ENCODE measurements around the gene SLC4A1.

SLC4A1 gene

GRCh38 chr17:44266402-44267164, 1.4 kb downstream of the SLC4A1 start:
- TF ChIP-seq, protein P1, sequence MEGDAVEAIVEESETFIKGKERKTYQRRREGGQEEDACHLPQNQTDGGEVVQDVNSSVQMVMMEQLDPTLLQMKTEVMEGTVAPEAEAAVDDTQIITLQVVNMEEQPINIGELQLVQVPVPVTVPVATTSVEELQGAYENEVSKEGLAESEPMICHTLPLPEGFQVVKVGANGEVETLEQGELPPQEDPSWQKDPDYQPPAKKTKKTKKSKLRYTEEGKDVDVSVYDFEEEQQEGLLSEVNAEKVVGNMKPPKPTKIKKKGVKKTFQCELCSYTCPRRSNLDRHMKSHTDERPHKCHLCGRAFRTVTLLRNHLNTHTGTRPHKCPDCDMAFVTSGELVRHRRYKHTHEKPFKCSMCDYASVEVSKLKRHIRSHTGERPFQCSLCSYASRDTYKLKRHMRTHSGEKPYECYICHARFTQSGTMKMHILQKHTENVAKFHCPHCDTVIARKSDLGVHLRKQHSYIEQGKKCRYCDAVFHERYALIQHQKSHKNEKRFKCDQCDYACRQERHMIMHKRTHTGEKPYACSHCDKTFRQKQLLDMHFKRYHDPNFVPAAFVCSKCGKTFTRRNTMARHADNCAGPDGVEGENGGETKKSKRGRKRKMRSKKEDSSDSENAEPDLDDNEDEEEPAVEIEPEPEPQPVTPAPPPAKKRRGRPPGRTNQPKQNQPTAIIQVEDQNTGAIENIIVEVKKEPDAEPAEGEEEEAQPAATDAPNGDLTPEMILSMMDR (IDR thresholded peaks at IDR 0.05; ENCODE audit: low read depth, low read length) = no peak
- DNase-seq (ENCODE audit: extremely low read depth, low read depth) = no peak

GRCh38 chr17:44263345-44263902, 4.5 kb downstream of the SLC4A1 start:
- DNase-seq (ENCODE audit: extremely low read depth, low read depth) = no peak

GRCh38 chr17:44262654-44263225, 5.2 kb downstream of the SLC4A1 start:
- TF ChIP-seq, protein P1 (IDR thresholded peaks at IDR 0.05; ENCODE audit: low read depth, low read length) = no peak

More at GRCh38 chr17:44263345-44263902, 4.5 kb downstream of the SLC4A1 start:
- TF ChIP-seq, protein P1 (IDR thresholded peaks at IDR 0.05; ENCODE audit: low read depth, low read length) = no peak

DNA sequence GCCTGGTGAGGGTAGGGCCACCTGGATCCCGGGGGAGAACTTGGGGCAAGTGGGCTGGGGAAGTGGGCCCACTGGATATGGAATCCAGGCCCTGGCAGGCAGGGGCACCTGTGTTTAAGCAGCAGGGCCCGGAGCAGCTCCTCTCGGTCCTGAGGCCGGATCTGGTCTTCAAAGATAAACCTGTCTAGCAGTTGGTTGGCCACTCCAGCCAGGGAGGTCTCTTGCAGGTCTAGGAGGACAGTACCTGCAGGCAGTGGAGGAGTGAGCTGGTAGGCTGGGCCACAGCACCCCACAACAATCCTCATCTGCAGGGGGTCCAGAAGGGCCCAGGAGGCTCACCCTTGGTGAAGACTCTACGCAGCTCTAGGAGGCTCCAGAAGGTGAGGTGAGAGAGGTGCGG, 7.6 kb downstream of the SLC4A1 start:
- TF ChIP-seq, protein P1 (IDR thresholded peaks at IDR 0.05; ENCODE audit: low read depth, low read length) = no peak

More at GRCh38 chr17:44262654-44263225, 5.2 kb downstream of the SLC4A1 start:
- no peak for DNase-seq (ENCODE audit: extremely low read depth, low read depth)

DNA sequence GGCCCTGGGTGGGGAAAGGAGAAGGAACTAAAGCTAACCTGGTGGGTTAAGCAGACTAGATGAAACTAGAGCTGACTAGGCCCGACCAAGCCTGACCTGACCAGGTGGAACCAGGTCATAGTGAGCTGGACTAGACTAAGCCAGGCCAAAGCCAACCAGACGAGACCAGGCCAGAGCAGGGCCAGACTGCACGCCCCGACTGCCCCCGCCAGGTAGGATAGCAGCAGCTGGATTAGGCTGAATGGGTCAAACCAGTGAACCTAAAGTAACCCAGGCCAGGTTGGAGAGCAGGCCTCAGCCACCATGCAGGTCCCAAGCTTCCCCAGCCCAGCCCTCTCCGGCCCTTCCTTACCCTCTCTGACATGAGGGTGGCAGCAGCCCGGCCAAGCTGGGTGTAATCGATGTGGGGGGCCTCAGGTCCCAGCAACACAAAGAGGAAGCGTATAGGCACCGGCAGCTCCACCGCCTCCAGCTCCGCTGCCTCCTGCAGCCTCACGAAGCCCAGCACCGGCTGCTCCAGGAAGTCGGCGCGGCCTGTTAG, 9.1 kb downstream of the SLC4A1 start:
- DNase-seq (ENCODE audit: extremely low read depth, low read depth) = no peak
- TF ChIP-seq, protein P1 (IDR thresholded peaks at IDR 0.05; ENCODE audit: low read depth, low read length) = no peak

More for the DNA sequence above, 7.6 kb downstream of the SLC4A1 start:
- DNase-seq (ENCODE audit: extremely low read depth, low read depth) = no peak

DNA sequence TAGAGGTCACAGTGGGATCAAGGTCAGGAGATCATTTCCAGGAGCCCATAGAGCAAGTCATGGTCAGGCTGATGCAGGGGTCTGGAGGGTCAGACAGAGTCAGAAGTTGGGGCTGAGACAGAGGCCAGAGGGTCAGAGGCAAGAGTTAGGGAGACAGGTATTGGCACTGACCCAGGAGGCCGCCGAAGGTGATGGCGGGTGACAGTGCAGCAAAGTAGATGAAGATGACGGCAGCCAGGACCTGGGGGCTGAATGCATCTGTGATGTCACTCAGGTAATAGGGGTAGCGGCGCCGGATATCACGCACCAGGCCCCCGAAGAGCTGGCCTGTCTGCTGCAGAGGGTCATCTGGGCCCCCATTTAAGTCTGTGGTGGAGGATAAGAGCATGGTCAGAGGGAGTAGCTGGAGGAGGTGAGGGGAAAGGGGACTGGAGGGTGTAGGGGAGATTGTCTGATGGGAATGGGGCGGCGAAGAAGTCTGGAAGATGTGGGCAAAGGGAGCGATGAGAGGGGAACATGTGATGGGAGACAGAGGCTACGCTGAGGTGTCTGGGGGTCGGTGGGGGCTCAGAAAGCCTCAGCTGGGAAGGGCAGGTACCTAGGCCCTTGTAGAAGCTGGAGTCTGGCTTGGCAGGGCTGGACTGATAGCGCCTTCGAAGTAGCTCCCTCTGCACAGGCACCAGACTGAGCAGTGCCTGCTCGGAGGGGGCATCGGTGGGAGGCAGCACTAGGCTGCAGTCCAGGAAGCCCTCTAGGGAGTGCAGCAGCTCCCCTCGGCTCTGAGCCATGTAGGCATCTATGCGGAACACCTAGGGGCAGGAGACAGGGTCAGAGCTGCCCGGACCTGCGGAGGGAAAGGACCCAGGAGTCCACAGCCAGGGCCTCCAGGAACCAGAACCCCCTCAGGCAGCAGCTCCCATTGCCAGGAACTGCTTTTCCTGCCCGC, 9.8 kb downstream of the SLC4A1 start:
- no peak for DNase-seq (ENCODE audit: extremely low read depth, low read depth)
- TF ChIP-seq, protein P1 (IDR thresholded peaks at IDR 0.05; ENCODE audit: low read depth, low read length) = no peak

All from AG09319 (cell line).